HCT116 (cell line): ENCODE results near the gene RAB32. TPM values are rescaled to one million over a fixed set of nuclear protein-coding genes. Genes with fewer than 3 reads are reported as not detected.

Source experiments
- ATAC-seq: fragments of 200-7000 bp; cut with Tn5 transposase; 2 replicates; pipeline ENCODE4 v1.9.1; 2020; ENCODE audit warnings: mild to moderate bottlenecking, moderate library complexity
- BruUV-seq: library from RNA; stranded (reverse); fragments of 400-500 nt; replicated peaks from 2 replicates; lab custom pipeline; 2021; lab: Mats Ljungman, UMichigan
- CTCF ChIA-PET: fragments of 300-600 bp; sonication (Branson Sonifier 250); formaldehyde crosslinking; loops from one replicate; lab custom pipeline; 2021; ENCODE audit warnings: antibody characterized with exemption; lab: Charles Lee
- POLR2A ChIA-PET: fragments of 300-600, 350-600 bp; sonication (Branson Sonifier 250); formaldehyde crosslinking; loops from one replicate; lab custom pipeline; 2021; ENCODE audit warnings: antibody characterized with exemption; lab: Charles Lee
- RAD21 ChIA-PET, 2 experiments: fragments of 300-600 bp; sonication (Branson Sonifier 250); formaldehyde crosslinking; loops; one replicate each; lab custom pipeline; 2023; ENCODE audit warnings: low total read pairs in 2 of 2; ENCODE audit not compliant: uncharacterized antibody in 2 of 2, unreplicated experiment in 2 of 2, low non-redundant PET in 1 of 2; lab: Charles Lee
- DNase-seq: peaks from one replicate; pipeline ENCODE4 v3.0.0-alpha.2; 2010; ENCODE audit warnings: low read depth, low spot score
- H2AFZ ChIP-seq: fragments of 200-600 bp; shearing (Covaris generic), sonication (generic); 2 replicates; pipeline ENCODE4 v1.6.1; 2017; ENCODE audit warnings: low read depth, mixed run types, mixed read lengths, antibody characterized with exemption, low read length; ENCODE audit not compliant: poor library complexity, severe bottlenecking
- H3K27ac ChIP-seq: 2 replicates; pipeline ENCODE4 v1.5.1; 2012; ENCODE audit warnings: low read depth, low read length
- H3K27me3 ChIP-seq: fragments of 200-600 bp; sonication (generic); 2 replicates; pipeline ENCODE4 v1.6.1; 2016; ENCODE audit warnings: mixed run types, low read length, mixed read lengths; ENCODE audit not compliant: insufficient read depth
- H3K36me3 ChIP-seq, 2 experiments: fragments of 200-500 bp in 1 of 2; fragments of 200-600 bp in 1 of 2; sonication (Bioruptor generic) in 1 of 2; sonication (generic) in 1 of 2; 2 replicates each; pipeline versions ENCODE4 v1.5.1 to v1.6.1; 2014 to 2016; ENCODE audit warnings: low read length in 2 of 2, inconsistent platforms in 1 of 2, mixed read lengths in 1 of 2, mixed run types in 1 of 2; ENCODE audit not compliant: insufficient read depth in 2 of 2, control insufficient read depth in 1 of 2
- H3K4me1 ChIP-seq, 2 experiments: fragments of 200-600 bp in 1 of 2; sonication (generic) in 1 of 2; 2 replicates each; pipeline versions ENCODE4 v1.5.1 to v1.6.1; 2012 to 2017; ENCODE audit warnings: low read length in 2 of 2, inconsistent platforms in 1 of 2, mild to moderate bottlenecking in 1 of 2, mixed read lengths in 1 of 2, mixed run types in 1 of 2, moderate library complexity in 1 of 2; ENCODE audit not compliant: insufficient read depth in 2 of 2, control insufficient read depth in 1 of 2
- H3K4me2 ChIP-seq: fragments of 200-600 bp; sonication (generic); 2 replicates; pipeline ENCODE4 v1.6.1; 2017; ENCODE audit warnings: mixed run types, low read length, mixed read lengths
- H3K4me3 ChIP-seq, 2 experiments: fragments of 200-600 bp in 1 of 2; sonication (generic) in 1 of 2; replicated peaks in 1 of 2; 2 replicates each; pipeline ENCODE4 v1.5.1; 2011 to 2016; ENCODE audit warnings: low read length in 2 of 2, control low read depth in 1 of 2, low read depth in 1 of 2, mild to moderate bottlenecking in 1 of 2, mixed read lengths in 1 of 2, mixed run types in 1 of 2
- H3K79me2 ChIP-seq: fragments of 200-600 bp; sonication (generic); 2 replicates; pipeline ENCODE4 v1.6.1; 2017; ENCODE audit warnings: mild to moderate bottlenecking, mixed run types, low read length, moderate library complexity, mixed read lengths; ENCODE audit not compliant: insufficient read depth
- H3K9ac ChIP-seq: fragments of 200-600 bp; sonication (generic); 2 replicates; pipeline ENCODE4 v1.6.1; 2016; ENCODE audit warnings: low read length, mixed read lengths
- H3K9me2 ChIP-seq: fragments of 200-600 bp; sonication (generic), shearing (Covaris generic); 2 replicates; pipeline ENCODE4 v1.6.1; 2017; ENCODE audit warnings: mixed run types, mild to moderate bottlenecking, moderate library complexity; ENCODE audit not compliant: insufficient read depth
- H3K9me3 ChIP-seq, 2 experiments: fragments of 200-500 bp in 1 of 2; fragments of 200-600 bp in 1 of 2; sonication (Bioruptor generic) in 1 of 2; sonication (generic) in 1 of 2; 2 replicates each; pipeline ENCODE4 v1.6.1; 2014 to 2017; ENCODE audit warnings: low read length in 2 of 2, mixed read lengths in 2 of 2, inconsistent platforms in 1 of 2, low read depth in 1 of 2, mild to moderate bottlenecking in 1 of 2, mixed run types in 1 of 2, moderate library complexity in 1 of 2; ENCODE audit not compliant: control insufficient read depth in 1 of 2, insufficient read depth in 1 of 2
- H4K20me1 ChIP-seq: fragments of 200-600 bp; sonication (generic), shearing (Covaris generic); 2 replicates; pipeline ENCODE4 v1.6.1; 2017; ENCODE audit warnings: mixed run types, mild to moderate bottlenecking, moderate library complexity; ENCODE audit not compliant: insufficient read depth
- SRF ChIP-seq: IDR thresholded peaks from 2 replicates; pipeline ENCODE4 v1.6.1; 2012; ENCODE audit warnings: low read depth
- intact Hi-C: fragments of 100-400 bp; cut with micrococcal nuclease; formaldehyde crosslinking; loops from 2 replicates; pipeline ENCODE4 v1.10.0; 2022
- total RNA-seq: library from RNA; stranded (reverse); gene quantifications from one replicate; pipeline ENCODE4 v1.2.1, GENCODE V29; 2021; ENCODE audit not compliant: unreplicated experiment

Gene RAB32
- total RNA-seq, 1 experiment from 2014 or later: not detected

DNA sequence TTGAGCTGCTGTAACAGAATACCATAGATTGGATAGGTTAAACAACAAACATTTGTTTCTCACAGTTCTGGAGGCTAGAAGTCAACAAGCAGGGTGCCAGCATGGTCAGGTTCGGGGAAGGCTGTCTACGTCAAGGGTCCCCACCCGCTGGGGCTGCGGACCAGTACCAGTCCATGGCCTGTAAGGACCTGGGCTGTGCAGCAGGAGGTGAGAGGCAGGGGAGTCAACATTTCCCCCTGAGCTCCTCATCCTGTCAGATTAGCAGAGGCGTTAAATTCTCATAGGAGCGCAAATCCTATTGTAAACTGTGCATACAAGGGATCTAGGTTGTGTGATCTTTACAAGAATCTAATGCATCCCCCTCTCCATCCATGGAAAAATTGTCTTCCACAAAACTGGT is 58.9 kb downstream of the RAB32 start:
- peaks cover 4% of the 10 kb centered on the region; the same call in 1 of the 2 replicates for H3K27me3 ChIP-seq
- no peak for ATAC-seq
- no peaks in the 10 kb centered on the region for H4K20me1 ChIP-seq
- CTCF ChIA-PET: no interaction called here
- intact Hi-C loops: no loop called here
- POLR2A ChIA-PET: no interaction called here
- no peak overlapping the region for H3K9ac ChIP-seq
- no peaks in the 10 kb centered on the region for H3K79me2 ChIP-seq
- no TSS peak for BruUV-seq
- no peaks in the 10 kb centered on the region for H3K4me1 ChIP-seq
- H3K36me3 ChIP-seq: no peaks in the 10 kb centered on the region
- no peak overlapping the region for H3K4me2 ChIP-seq
- H3K9me2 ChIP-seq: no peaks in the 10 kb centered on the region
- H3K9me3 ChIP-seq: no peaks in the 10 kb centered on the region
- H3K27ac ChIP-seq: no peak overlapping the region
- TF ChIP-seq SRF: no peak
- DNase-seq: no peak
- H2AFZ ChIP-seq: no peak overlapping the region
- RAD21 ChIA-PET: no interaction called here
- H3K4me3 ChIP-seq: no peak overlapping the region

Other genes starting within 250 kb of the RAB32 start
- not detected for gene ADGB, start 55.1 kb downstream of the RAB32 start, total RNA-seq